ENCODE results near the gene FRMPD1.

The FRMPD1 gene

GRCh38 chr9:37617161-37617560, 33.6 kb upstream of the FRMPD1 start:
- TF ChIP-seq TAF1 (IDR thresholded peaks at IDR 0.05; ENCODE audit: low read depth) (no peak), ZBTB7A (IDR thresholded peaks at IDR 0.05; ENCODE audit: low read depth) (no peak), YY1 (IDR thresholded peaks at IDR 0.05; ENCODE audit: low read depth) (no peak), TCF12 (IDR thresholded peaks at IDR 0.05; ENCODE audit: low read depth) (no peak), FOXM1 (IDR thresholded peaks at IDR 0.05; ENCODE audit: borderline replicate concordance, low read depth) (no peak), TEAD4 (IDR thresholded peaks at IDR 0.05) (no peak), MAX (IDR thresholded peaks at IDR 0.05) (no peak), RAD21 (IDR thresholded peaks at IDR 0.05; ENCODE audit: low read depth) (no peak), REST (IDR thresholded peaks at IDR 0.05; ENCODE audit: low read depth) (no peak), EGR1 (IDR thresholded peaks at IDR 0.05) (no peak), EP300 (IDR thresholded peaks at IDR 0.05; ENCODE audit: borderline replicate concordance) (no peak), NFIC (IDR thresholded peaks at IDR 0.05) (no peak), CEBPB (IDR thresholded peaks at IDR 0.05) (no peak), CREB1 (IDR thresholded peaks at IDR 0.05; ENCODE audit: low read depth) (no peak), USF1 (IDR thresholded peaks at IDR 0.05) (no peak)

- no peak for TF ChIP-seq FOXM1 (IDR thresholded peaks at IDR 0.05; ENCODE audit: borderline replicate concordance, low read depth)
These were observed 32.9 kb upstream of the FRMPD1 start for GRCh38 chr9:37617832-37618231.

- no peak for TF ChIP-seq MAX (IDR thresholded peaks at IDR 0.05)
- no peak for TF ChIP-seq CREB1 (IDR thresholded peaks at IDR 0.05; ENCODE audit: low read depth)
These were observed 31.9 kb upstream of the FRMPD1 start for GRCh38 chr9:37618817-37619216.

GRCh38 chr9:37619806-37620205, 30.9 kb upstream of the FRMPD1 start:
- TF ChIP-seq CREB1 (IDR thresholded peaks at IDR 0.05; ENCODE audit: low read depth) (no peak), RAD21 (IDR thresholded peaks at IDR 0.05; ENCODE audit: low read depth) (no peak), NFIC (IDR thresholded peaks at IDR 0.05) (no peak), REST (IDR thresholded peaks at IDR 0.05; ENCODE audit: low read depth) (no peak), MAX (IDR thresholded peaks at IDR 0.05) (no peak), EP300 (IDR thresholded peaks at IDR 0.05; ENCODE audit: borderline replicate concordance) (no peak), FOXM1 (IDR thresholded peaks at IDR 0.05; ENCODE audit: borderline replicate concordance, low read depth) (no peak), TCF12 (IDR thresholded peaks at IDR 0.05; ENCODE audit: low read depth) (no peak), YY1 (IDR thresholded peaks at IDR 0.05; ENCODE audit: low read depth) (no peak), EGR1 (IDR thresholded peaks at IDR 0.05) (no peak), TEAD4 (IDR thresholded peaks at IDR 0.05) (no peak), TAF1 (IDR thresholded peaks at IDR 0.05; ENCODE audit: low read depth) (no peak), ZBTB7A (IDR thresholded peaks at IDR 0.05; ENCODE audit: low read depth) (no peak), USF1 (IDR thresholded peaks at IDR 0.05) (no peak), CEBPB (IDR thresholded peaks at IDR 0.05) (no peak)

- TF ChIP-seq EP300 (IDR thresholded peaks at IDR 0.05; ENCODE audit: borderline replicate concordance) (no peak), CEBPB (IDR thresholded peaks at IDR 0.05) (no peak), TAF1 (IDR thresholded peaks at IDR 0.05; ENCODE audit: low read depth) (no peak), YY1 (IDR thresholded peaks at IDR 0.05; ENCODE audit: low read depth) (no peak), NFIC (IDR thresholded peaks at IDR 0.05) (no peak), CREB1 (IDR thresholded peaks at IDR 0.05; ENCODE audit: low read depth) (no peak), REST (IDR thresholded peaks at IDR 0.05; ENCODE audit: low read depth) (no peak), TEAD4 (IDR thresholded peaks at IDR 0.05) (no peak), TCF12 (IDR thresholded peaks at IDR 0.05; ENCODE audit: low read depth) (no peak), FOXM1 (IDR thresholded peaks at IDR 0.05; ENCODE audit: borderline replicate concordance, low read depth) (no peak), ZBTB7A (IDR thresholded peaks at IDR 0.05; ENCODE audit: low read depth) (no peak), EGR1 (IDR thresholded peaks at IDR 0.05) (no peak), RAD21 (IDR thresholded peaks at IDR 0.05; ENCODE audit: low read depth) (no peak), MAX (IDR thresholded peaks at IDR 0.05) (no peak), USF1 (IDR thresholded peaks at IDR 0.05) (no peak)
These were observed 30.4 kb upstream of the FRMPD1 start for GRCh38 chr9:37620396-37620795.
